Inflammatory macrophage treated with lipopolysaccharide for 4 hours (primary cell): ENCODE data around the gene DNAJC24.

Experiments
- DNase-seq: peaks from one replicate; pipeline ENCODE4 v3.0.0-alpha.2; 2020

The DNAJC24 gene

GRCh38 chr11:31417357-31417756 lies 47.7 kb downstream of the DNAJC24 start:
- DNase-seq: no peak

DNA sequence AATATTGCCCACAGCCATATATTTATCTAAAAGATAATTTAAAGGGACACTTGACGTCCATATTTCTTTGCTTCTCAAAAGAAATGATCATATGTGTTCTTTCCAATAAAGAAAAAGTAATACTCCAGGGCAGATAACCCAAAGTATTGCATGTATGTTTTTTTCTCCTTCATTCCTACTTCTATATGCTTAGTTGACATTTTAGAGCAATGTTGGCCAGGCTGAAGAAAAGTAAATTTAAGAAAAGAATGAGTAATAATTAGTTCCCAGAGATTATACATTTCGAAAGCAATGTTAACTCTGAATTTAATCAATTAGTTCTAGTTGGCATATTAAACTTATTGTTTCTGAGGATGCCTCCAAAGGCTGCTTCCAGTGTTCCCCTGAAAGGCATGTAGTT lies 48.2 kb downstream of the DNAJC24 start:
- no peak for DNase-seq

DNA sequence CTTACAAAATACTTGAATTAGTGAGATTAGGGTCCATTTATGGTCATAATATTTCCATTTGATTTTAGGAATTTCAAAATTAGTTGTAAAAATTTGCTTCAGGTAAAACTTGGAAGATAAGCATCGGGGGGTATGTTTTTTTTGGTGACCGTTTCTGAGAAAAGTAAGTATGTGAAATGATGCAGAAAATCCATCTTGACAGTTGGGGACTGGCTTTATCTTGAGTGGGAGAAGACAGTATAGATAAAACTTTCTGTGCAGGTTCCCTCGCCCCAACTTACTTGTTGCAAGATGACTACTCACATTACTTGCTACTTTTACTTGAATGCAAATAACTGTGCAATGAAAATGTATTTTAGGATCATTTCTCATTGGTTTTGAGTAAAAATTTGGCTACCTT lies 49.5 kb downstream of the DNAJC24 start:
- DNase-seq: no peak

GRCh38 chr11:31419669-31420068 lies 50.0 kb downstream of the DNAJC24 start:
- no peak for DNase-seq

- no peak for DNase-seq
Measured at GRCh38 chr11:31421820-31422219, 52.2 kb downstream of the DNAJC24 start.

DNA sequence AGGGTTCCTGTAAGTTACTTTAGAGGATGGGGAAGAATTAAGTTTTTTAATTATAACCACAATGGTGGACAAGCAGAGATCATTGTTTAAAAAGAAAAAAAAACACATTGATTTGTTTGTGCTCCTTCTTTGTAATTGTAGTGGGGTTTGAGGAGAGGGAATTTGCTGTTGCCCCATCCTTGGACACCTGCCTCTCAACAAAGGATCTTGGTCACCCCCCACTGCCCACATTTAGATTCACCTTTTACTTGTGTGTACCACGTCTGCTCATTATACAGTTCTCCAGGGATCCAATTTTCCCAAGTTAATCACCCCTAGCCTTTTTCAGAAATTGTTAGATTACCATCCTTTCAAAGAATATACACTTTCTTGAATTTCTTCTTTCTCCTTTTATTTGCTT lies 53.0 kb downstream of the DNAJC24 start:
- no peak for DNase-seq

DNA sequence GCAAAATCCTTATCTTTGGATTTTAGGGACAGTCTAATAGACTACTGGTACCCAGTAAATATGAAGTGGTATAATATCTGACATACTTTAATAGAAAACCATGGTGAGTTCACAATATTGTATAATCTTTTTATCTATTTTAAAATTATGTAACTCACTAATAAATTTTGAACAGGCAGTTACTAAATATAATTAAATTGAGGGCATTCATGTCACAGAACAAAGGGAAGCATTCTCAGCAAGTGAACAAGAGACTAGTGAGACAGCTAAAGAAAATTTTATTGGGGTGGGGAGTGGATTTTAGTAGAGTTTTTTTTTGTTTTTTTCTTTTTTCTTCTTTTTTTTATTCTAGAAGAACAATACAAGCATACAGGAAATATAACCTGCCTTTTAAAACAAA lies 55.0 kb downstream of the DNAJC24 start:
- no peak for DNase-seq

- no peak for DNase-seq
Measured at GRCh38 chr11:31433851-31434250, 64.2 kb downstream of the DNAJC24 start.

- DNase-seq: no peak
Measured at GRCh38 chr11:31437742-31438435, 68.2 kb downstream of the DNAJC24 start.

- DNase-seq: no peak
Measured at GRCh38 chr11:31441296-31441695, 71.6 kb downstream of the DNAJC24 start.

GRCh38 chr11:31442086-31442485 lies 72.4 kb downstream of the DNAJC24 start:
- no peak for DNase-seq

GRCh38 chr11:31443802-31444201 lies 74.1 kb downstream of the DNAJC24 start:
- no peak for DNase-seq

DNA sequence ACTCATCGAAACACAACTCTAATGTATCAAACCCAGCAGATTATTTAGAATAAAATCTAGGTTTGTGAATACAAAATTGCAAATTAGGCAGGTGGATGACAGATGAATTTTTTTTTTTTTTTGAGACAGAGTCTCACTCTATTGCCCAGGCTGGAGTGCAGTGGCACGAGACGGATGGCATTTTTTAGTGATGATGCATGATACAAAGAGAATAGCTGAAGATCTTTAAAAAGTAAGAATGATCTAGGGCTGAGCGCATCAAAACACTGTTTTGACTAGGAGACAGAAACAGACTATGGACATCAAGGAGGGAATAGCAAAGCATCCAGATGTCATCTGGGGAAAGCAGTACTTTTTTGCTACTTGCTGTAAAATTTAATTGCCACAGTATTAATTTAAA lies 76.0 kb downstream of the DNAJC24 start:
- DNase-seq: no peak

DNA sequence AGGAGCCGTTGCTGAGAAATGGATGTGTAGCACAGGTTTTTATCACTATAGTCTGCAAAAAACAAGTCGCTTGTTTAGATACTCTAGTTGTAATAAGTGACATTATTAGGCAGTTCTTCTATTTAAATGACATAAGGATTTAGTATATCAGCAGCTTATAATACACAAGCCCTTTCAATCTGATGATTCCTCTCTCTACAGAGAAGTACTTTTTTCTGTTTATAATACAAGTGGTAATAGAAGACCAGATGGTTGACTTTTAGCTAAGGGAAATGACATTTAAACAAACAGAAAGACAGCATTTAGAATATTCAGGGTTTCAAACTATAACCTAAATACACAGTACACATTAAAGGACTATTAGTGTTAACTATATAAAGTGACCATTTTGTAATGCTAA lies 79.4 kb downstream of the DNAJC24 start:
- no peak for DNase-seq

DNA sequence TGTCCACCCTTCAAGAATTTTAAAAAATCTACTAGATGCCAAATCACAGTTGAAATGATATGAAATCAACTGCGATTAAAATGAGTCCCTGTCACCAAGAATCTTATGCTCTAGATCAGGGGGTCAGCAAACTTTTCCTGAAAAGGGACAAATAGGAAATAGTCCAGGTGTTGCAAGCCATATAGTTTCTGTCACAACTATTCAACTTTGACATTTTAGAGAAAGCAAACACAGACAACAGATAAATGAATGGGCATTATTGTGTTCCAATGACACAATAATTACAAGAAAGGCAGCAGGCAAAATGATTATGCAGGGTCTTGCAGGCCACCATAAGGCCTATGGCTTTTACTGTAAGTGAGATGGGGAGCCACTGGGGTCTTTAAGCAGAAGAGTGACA lies 81.2 kb downstream of the DNAJC24 start:
- DNase-seq: no peak

DNA sequence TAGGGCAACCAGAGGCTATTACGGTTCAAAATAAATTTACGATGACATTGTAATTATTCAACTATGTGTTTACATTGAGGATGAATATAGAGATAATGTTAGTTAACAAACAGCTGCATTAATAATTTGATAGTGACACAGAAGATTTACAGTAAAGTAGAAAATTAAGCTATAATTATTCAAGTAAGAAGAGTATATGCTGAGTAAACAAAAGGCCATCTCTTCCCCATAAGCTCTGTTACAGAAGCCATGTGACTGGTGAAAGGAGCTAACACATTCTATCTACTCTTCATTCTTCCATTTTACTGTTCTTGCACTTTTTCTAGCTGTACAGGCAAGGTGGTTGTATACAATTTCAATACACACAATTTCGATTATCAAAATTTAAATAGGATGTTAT lies 85.5 kb downstream of the DNAJC24 start:
- no peak for DNase-seq

- no peak for DNase-seq
Measured at GRCh38 chr11:31464436-31464835, 94.8 kb downstream of the DNAJC24 start.

DNA sequence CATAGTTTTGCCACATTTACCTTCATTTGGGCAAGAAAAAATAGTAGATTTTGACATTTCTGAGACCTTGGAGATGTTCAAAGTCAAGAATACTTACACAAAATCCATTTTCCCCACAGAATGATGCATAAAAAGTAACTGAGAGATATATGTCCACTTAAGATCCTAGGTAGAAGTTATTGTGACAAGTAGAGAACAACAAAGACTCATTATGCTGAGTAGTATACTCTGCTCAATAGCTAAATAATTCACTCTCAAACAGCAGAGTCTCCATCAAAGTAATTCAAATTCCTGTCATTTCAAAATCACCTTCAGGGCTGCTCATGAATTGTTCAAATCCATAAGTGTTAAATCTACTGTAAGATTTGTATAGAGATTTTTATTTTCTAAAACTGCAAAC lies 104.4 kb downstream of the DNAJC24 start:
- no peak for DNase-seq

GRCh38 chr11:31477528-31478222 lies 108.0 kb downstream of the DNAJC24 start:
- DNase-seq: no peak

GRCh38 chr11:31478223-31478590 lies 108.5 kb downstream of the DNAJC24 start:
- DNase-seq: no peak

DNA sequence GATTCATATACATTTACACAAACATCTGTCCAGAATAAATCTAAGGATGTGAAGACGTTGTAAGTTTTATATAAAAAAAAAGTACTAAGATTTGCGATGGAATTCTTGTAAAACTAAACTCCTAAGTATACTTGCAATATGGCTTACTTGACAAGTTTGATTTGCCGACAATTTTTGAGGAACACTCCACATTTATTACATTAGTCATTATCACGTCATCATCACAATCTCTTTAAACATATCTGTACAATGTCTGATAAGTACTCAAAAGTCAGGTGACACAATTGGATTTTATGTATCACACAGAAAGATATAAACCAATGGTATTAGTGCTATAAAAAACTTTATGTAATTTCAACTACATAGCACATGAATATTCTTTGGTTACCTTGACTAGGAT lies 109.4 kb downstream of the DNAJC24 start:
- DNase-seq: no peak

DNA sequence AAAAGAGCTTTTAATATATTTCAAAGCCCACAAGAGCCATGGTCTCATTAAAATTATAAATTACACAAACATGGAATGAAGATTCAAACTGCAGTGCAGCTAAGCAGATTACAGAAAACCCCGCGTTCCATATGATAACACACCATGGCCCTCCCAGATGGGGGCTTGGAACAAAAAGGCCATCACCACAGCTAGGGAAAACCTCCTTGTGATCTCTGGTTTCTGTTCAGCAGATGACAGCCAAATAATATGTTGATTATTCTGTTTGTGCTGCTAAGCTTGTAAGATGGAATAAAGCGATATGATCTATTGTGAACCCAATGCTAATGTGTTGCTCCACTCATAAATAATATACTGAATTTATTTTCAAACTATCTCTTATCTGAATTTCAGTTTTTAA lies 111.3 kb downstream of the DNAJC24 start:
- DNase-seq: no peak
